ENCODE results near the gene COX19. TPM values are rescaled to one million over a fixed set of nuclear protein-coding genes. Genes with fewer than 3 reads are reported as not detected.
A peak's percentile ranks its signal among the peaks of the same experiment; 100 is the strongest.
"Not testable (repeated sequence)": the region's sequence is repeated elsewhere in the genome, so short reads cannot be mapped to it uniquely, and the experiment has no call there.

Gene COX19
- total RNA-seq, 1 donor from 2014 or later = 14.3 TPM

DNA sequence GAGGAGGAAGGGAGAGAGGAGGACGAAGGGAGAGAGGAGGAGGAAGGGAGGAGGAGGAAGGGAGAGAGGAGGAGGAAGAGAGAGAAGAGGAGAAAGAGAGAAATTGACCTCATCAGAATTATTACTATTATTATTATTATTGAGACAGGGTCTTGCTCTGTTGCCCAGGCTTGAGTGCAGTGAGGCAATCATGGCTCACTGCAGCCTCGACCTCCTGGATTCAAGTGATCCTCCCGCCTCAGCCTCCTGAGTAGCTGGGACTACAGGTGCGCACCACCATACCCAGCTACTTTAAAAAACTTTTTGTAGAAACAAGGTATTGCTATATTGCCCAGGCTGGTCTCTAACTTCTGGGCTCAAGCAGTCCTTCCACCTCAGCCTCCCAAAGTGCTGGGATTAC, 31.6 kb downstream of the COX19 start:
- peaks cover 24% of the 10 kb centered on the region for H3K9me3 Mint-ChIP-seq
- H3K4me3 Mint-ChIP-seq; H3K27me3 Mint-ChIP-seq (ENCODE audit: insufficient read depth); DNase-seq (ENCODE audit: low spot score); intact Hi-C loops (cut with micrococcal nuclease); H3K27ac Mint-ChIP-seq: not testable (repeated sequence)
- peaks cover 15% of the 10 kb centered on the region for H3K36me3 Mint-ChIP-seq (ENCODE audit: low read depth)
- peaks cover 25% of the 10 kb centered on the region for H3K4me1 Mint-ChIP-seq (ENCODE audit: low read depth)

DNA sequence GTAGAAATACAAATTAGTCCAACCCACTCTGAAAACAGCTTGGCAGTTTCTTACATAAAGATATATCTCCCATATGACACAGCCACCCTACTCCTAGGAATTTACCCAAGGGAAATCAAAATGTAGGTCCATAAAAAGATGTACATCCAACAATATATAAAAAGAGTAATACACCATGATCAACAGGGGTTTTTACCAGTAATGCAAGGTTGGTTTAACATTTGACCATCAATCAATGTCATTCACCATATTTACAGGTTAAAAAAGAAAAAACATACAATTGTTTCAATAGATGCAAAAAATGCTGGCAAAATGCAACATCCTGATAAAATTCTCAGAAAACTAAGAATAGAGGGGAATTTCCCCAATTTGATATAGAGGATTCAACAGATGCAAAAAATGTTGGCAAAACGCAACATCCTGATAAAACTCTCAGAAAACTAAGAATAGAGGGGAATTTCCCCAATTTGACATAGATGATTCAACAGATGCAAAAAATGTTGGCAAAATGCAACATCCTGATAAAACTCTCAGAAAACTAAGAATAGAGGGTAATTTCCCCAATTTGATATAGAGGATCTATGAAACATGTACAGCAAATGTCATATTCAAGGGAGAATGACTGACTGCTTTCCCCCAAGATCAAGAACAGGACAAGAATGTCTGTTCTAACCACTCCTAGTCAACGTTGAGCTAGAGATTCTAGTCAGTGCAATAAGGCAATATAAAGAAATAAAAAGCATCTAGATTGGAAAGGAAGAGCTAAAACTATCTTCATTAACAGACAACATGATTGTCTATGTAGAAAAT, 34.5 kb downstream of the COX19 start:
- H3K27ac Mint-ChIP-seq = peak overlapping the region; percentile 92
- H3K4me3 Mint-ChIP-seq = peak overlapping the region; percentile 13

DNA sequence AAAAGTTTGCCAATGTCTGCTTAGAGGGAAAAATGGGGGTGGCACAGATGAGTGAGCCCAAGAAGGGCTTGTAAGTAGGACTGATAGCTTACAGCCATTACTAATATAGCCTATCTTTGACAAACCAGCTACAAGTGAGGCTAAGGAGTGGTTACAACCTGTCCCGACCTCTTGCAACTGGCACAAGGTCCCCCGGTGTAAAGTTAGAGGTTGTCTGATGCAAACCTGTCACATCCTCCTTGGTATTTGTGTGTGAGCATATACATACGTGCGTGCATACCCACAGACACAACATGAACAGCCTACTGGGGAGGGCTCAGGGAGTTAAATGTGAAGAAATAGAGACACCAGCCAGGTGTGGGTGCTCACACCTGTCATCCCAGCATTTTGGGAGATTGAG, 35.5 kb downstream of the COX19 start:
- Mint-ChIP-seq H3K9me3 (peaks cover 24% of the 10 kb centered on the region), H3K27me3 (ENCODE audit: insufficient read depth) (no peaks in the 10 kb centered on the region), H3K36me3 (ENCODE audit: low read depth) (peaks cover 25% of the 10 kb centered on the region), H3K4me3 (no peak overlapping the region), H3K27ac (no peak overlapping the region), H3K4me1 (ENCODE audit: low read depth) (peaks cover 35% of the 10 kb centered on the region)
- intact Hi-C loops (cut with micrococcal nuclease) = loop anchor here (1.0 kb wide), 1 partner anchor 17 kb away; no protein-coding TSS in a partner anchor
- no peak for DNase-seq (ENCODE audit: low spot score)

More for the DNA sequence above, 34.5 kb downstream of the COX19 start:
- Mint-ChIP-seq H3K9me3 (peaks cover 24% of the 10 kb centered on the region), H3K36me3 (ENCODE audit: low read depth) (peaks cover 25% of the 10 kb centered on the region), H3K27me3 (ENCODE audit: insufficient read depth) (no peaks in the 10 kb centered on the region), H3K4me1 (ENCODE audit: low read depth) (peaks cover 34% of the 10 kb centered on the region)
- intact Hi-C loops (cut with micrococcal nuclease) = loop anchor here (1.0 kb wide), 2 partner anchors 11 to 18 kb away; no protein-coding TSS in a partner anchor
- DNase-seq (ENCODE audit: low spot score) = no peak

DNA sequence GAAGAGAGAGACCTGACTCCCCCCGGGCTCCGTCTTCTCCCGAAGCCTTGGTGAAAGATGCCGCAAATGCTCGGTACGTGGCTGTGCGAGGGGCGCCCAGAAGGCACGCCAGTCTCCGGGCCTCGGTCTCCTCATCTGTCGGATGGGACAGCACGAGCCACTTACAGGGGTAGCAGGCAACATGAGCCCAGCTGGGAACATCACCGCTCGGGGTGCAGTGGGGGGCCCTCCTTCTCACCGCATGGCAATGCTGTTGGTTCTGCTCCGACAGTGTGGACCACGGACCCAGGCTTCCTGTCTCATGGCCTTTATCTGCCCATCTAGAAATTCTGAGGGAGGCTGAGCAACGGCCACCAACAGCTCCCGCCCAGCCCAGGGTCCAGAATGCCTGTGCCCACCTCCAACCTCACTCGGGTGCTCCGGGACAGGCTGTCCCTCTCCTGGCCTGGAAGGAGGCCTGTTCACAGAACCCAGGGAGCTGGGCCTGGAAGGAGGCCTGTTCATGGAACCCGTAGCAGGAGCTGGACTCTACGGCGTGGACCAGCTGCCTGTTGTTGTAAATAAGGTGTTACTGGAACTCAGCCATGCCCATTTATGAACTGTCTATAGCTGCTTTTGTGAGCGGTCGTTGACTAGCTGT, 36.7 kb downstream of the COX19 start:
- Mint-ChIP-seq H3K27ac (no peak overlapping the region), H3K27me3 (ENCODE audit: insufficient read depth) (no peaks in the 10 kb centered on the region), H3K4me3 (no peak overlapping the region), H3K9me3 (peaks cover 24% of the 10 kb centered on the region), H3K36me3 (ENCODE audit: low read depth) (peaks cover 25% of the 10 kb centered on the region), H3K4me1 (ENCODE audit: low read depth) (peaks cover 35% of the 10 kb centered on the region)
- intact Hi-C loops (cut with micrococcal nuclease) = no loop called here
- DNase-seq (ENCODE audit: low spot score) = no peak

DNA sequence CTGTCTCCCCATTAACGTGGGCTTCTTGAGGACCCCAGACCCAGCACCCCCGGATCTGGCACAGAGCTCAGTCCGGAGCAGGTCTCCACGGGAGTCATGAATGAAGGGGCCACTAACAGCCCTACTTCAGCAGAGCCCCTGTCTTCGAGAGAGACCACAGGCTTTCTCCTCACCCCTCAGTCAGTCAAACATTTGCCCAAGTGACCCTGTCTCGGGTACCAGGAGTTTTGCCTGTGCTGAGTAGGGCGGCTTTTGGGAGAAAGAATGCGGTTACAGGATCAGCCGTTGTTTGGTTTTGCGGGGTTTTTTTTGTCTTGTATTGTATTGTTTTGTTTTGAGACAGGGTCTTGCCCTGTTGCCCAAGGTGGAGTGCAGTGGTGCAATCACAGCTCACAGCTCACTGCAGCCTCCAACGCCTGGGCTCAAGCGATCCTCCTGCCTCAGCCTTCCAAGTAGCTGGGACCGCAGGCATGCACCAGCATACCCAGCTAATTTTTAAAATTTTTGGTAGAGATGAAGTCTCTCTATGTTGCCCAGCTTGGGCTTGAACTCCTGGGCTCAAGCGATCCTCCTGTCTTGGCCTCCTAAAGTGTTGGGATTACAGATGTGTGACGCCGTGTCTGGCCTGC, 37.4 kb downstream of the COX19 start:
- Mint-ChIP-seq H3K9me3 (peaks cover 24% of the 10 kb centered on the region), H3K27me3 (ENCODE audit: insufficient read depth) (no peaks in the 10 kb centered on the region), H3K36me3 (ENCODE audit: low read depth) (peaks cover 25% of the 10 kb centered on the region), H3K4me3 (no peak overlapping the region), H3K27ac (no peak overlapping the region), H3K4me1 (ENCODE audit: low read depth) (peaks cover 35% of the 10 kb centered on the region)
- intact Hi-C loops (cut with micrococcal nuclease) = no loop called here
- DNase-seq (ENCODE audit: low spot score) = no peak

DNA sequence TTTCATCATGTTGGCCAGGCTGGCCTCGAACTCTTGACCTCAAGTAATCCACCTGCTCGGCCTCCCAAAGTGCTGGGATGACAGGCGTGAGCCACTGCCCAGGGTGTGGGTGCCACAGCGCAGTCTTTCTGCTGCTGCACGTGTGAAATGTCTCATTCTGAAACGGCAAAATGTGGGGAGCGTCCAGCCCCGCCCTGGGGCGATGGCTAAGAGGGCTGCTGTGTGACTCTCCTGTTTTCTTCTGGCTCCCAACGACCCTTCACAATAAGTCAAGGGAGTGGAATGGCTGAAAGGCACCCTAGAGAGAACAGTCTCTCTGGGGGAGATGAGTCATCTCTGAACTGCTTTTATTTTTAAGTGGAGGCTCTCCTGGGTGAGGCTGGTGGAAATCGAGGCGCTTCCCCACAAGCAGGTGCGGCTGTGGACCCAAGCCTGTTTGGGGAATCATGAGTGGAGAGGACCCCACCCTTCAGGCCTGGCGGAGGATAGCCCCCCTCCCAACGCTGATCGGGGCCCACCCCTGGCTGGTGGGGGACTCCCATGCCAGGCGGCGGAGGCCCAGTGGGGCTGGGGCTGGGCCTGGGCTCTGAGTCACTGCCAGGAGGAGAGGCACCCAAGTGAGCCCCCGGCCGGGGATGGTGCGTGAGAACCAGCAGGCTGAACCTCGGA, 38.8 kb downstream of the COX19 start:
- peak; percentile 22 for DNase-seq (ENCODE audit: low spot score)
- no peaks in the 10 kb centered on the region for H3K27me3 Mint-ChIP-seq (ENCODE audit: insufficient read depth)
- peaks cover 19% of the 10 kb centered on the region for H3K9me3 Mint-ChIP-seq
- H3K36me3 Mint-ChIP-seq (ENCODE audit: low read depth) = peaks cover 21% of the 10 kb centered on the region
- peak overlapping the region; percentile 19 for H3K4me3 Mint-ChIP-seq
- H3K27ac Mint-ChIP-seq = peak overlapping the region; percentile 73
- intact Hi-C loops (cut with micrococcal nuclease) = no loop called here
- H3K4me1 Mint-ChIP-seq (ENCODE audit: low read depth) = peaks cover 28% of the 10 kb centered on the region

DNA sequence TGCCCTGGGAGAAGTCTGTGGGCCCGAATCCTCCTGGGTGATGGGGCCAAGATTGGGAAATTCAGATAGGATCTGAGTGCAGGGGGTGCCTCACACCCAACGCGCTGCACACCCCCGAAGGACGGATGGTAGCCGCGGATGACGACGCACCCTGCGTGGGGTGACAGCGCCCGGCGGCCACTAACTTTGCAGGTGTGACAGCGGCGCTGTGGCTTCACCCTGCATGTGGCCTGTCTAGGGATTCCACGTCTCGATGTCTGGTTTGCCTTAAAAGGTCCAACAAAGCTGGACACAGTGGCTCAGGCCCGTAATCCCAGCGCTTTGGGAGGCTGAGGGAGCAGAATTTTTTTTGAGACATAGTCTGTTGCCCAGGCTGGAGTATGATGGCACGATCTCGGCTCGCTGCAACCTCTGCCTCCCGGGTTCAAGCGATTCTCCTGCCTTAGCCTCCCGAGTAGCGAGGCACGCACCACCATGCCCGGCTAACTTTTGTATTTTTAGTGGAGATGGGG, 39.4 kb downstream of the COX19 start:
- intact Hi-C loops (cut with micrococcal nuclease) = no loop called here
- peak overlapping the region; percentile 73 for H3K27ac Mint-ChIP-seq

DNA sequence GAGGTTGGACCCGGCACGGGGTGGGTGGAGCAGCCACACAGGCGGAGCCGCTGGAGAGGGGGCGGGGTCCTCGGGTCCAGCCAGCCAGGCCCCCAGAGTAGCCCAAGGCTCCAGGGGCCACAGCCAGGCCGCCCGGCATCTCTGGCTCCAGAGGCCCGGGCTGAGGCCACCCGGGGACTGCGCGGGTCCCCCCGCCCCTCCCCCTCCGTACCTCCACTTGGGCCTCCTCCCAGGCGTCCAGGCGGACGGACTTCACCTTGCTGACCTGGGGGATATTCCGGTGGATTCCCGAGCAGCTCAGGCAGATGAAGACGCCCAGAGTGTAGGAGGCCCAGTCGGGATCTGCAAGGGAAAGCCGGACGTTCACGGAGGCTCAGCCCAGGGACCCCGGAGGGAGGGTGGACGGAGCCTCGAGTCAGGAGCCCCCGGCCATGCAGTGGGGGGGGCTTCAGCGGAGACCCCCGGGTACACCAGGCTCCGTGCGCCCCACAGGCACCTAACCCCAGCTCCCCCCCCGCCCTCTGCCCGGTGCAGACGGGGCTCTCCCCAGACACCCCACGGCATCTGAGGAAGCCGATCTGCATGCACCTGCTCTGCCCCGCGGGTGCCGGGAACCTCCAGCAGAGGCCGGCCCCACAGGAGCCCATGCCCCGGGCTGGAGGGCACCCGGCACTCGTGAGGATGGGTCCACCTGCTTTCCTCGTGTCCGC, 40.0 kb downstream of the COX19 start:
- H3K4me3 Mint-ChIP-seq = no peak overlapping the region
- no peaks in the 10 kb centered on the region for H3K27me3 Mint-ChIP-seq (ENCODE audit: insufficient read depth)
- no peak for DNase-seq (ENCODE audit: low spot score)
- H3K27ac Mint-ChIP-seq = no peak overlapping the region
- intact Hi-C loops (cut with micrococcal nuclease) = no loop called here
- H3K9me3 Mint-ChIP-seq = peaks cover 7% of the 10 kb centered on the region
- peaks cover 17% of the 10 kb centered on the region for H3K4me1 Mint-ChIP-seq (ENCODE audit: low read depth)
- H3K36me3 Mint-ChIP-seq (ENCODE audit: low read depth) = peaks cover 16% of the 10 kb centered on the region

More for the DNA sequence above, 39.4 kb downstream of the COX19 start:
- Mint-ChIP-seq H3K27me3 (ENCODE audit: insufficient read depth) (no peaks in the 10 kb centered on the region), H3K36me3 (ENCODE audit: low read depth) (peaks cover 20% of the 10 kb centered on the region), H3K9me3 (peaks cover 13% of the 10 kb centered on the region), H3K4me1 (ENCODE audit: low read depth) (peaks cover 22% of the 10 kb centered on the region), H3K4me3 (peak overlapping the region; percentile 19)
- DNase-seq (ENCODE audit: low spot score) = no peak

DNA sequence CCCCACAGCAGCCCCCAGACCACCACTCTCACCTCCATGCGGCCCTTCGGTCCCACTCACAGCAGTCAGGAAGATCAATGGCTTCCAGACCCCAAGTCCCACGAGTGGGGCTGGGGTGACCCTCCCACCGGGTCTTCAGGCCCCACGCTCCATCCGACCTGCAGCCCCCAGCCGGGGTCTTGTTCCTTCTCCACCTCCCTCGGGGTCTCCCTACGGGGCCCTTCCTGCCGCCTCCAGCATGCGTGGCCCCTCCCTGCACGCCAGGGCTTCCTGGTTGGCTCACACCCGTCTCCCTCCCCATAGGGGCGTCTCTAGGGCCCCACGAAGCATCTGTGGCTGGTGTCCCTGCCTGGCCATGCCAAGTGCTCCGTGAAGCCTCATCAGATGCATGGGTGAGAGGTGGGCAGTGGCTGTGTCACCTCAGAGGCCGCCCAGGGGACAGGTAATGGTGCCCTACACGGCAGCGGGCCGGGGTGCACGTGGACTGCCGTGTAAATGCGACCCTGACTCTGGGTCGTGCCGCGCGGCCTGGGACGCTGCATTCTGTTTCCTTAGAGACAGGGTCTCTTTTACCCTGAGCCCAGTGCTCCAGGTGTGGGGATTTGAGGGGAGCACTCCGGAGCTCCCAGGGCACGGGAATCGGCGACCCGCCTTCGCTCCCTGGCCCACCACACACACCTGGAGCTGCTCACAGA, 40.7 kb downstream of the COX19 start:
- Mint-ChIP-seq H3K4me3 (no peak overlapping the region), H3K4me1 (ENCODE audit: low read depth) (peaks cover 17% of the 10 kb centered on the region), H3K27me3 (ENCODE audit: insufficient read depth) (no peaks in the 10 kb centered on the region), H3K27ac (no peak overlapping the region), H3K36me3 (ENCODE audit: low read depth) (peaks cover 15% of the 10 kb centered on the region), H3K9me3 (no peaks in the 10 kb centered on the region)
- intact Hi-C loops (cut with micrococcal nuclease) = no loop called here
- DNase-seq (ENCODE audit: low spot score) = no peak

DNA sequence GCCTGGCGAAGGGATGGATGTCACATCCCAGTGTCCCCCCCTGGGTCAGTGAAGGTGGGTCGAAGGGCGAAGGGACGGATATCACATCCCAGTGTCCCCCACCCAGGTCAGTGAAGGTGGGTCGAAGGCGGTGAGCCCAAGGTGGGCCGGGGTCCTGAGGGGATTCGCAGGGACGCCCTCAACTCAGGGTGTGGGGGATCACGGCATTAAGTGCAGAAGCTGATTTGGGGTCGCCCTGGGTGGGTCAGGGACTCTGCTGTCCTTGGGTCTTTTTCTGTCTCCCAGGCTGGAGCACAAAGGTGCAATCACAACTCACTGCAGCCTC, 42.7 kb downstream of the COX19 start:
- intact Hi-C loops (cut with micrococcal nuclease) = no loop called here

DNA sequence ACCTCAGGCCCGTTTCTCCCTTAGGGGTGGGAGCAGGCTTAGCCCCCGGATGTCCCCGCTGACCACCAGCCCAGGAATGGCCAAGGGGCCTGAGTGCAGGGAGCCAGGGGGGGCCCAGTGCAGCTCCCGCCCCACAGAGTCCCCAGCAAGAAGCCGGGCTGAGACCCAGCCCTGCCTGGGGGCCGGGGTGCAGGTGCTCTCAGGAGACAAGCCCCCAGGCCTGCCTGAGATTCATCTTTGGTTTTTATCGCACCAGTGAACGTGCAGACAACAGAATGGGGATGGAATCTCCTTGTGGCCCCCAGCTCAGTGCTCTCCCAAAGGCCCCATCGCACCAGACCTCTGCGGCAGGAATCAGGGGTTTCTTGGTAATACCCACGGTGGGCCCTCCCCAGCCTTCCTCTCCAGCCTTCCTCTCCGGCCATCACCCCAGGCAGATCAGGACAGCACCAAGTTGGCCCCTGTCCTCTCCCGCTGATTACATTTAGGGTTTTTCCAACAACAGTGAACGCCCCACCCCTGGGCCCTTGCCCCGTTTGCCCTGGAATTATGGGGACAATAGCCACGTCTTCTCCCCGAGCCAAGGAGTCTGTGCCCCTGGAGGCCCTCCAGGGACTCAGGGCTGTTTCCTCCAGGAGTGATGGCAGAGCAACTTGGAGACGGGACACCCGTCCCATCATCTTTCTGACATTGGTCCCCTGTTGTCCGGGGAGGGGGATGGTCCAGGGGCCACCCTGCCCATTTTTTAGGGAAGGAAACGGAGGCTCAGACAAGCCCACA, 43.3 kb downstream of the COX19 start:
- peaks cover 18% of the 10 kb centered on the region for H3K36me3 Mint-ChIP-seq (ENCODE audit: low read depth)
- DNase-seq (ENCODE audit: low spot score) = no peak
- intact Hi-C loops (cut with micrococcal nuclease) = loop anchor here (2.0 kb wide), 1 partner anchor 43 kb away; the partner anchor contains the start of gene COX19
- H3K9me3 Mint-ChIP-seq = no peaks in the 10 kb centered on the region
- peaks cover 28% of the 10 kb centered on the region for H3K4me1 Mint-ChIP-seq (ENCODE audit: low read depth)
- H3K27ac Mint-ChIP-seq = no peak overlapping the region
- H3K4me3 Mint-ChIP-seq = no peak overlapping the region
- H3K27me3 Mint-ChIP-seq (ENCODE audit: insufficient read depth) = no peaks in the 10 kb centered on the region

More for the DNA sequence above, 42.7 kb downstream of the COX19 start:
- H3K27ac Mint-ChIP-seq = no peak overlapping the region
- no peak for DNase-seq (ENCODE audit: low spot score)
- H3K4me1 Mint-ChIP-seq (ENCODE audit: low read depth) = peaks cover 28% of the 10 kb centered on the region
- H3K9me3 Mint-ChIP-seq = no peaks in the 10 kb centered on the region
- H3K36me3 Mint-ChIP-seq (ENCODE audit: low read depth) = peaks cover 18% of the 10 kb centered on the region
- H3K4me3 Mint-ChIP-seq = no peak overlapping the region
- no peaks in the 10 kb centered on the region for H3K27me3 Mint-ChIP-seq (ENCODE audit: insufficient read depth)
